Transverse colon (tissue), 4 donors: ENCODE data around the gene ZNF366. TPM values are rescaled to one million over a fixed set of nuclear protein-coding genes. Genes with fewer than 3 reads are reported as not detected.
"Not testable (repeated sequence)": the region's sequence is repeated elsewhere in the genome, so short reads cannot be mapped to it uniquely, and the experiment has no call there.

ENCODE experiments used
- DNase-seq: peaks from one replicate; pipeline ENCODE4 v3.0.0-alpha.2; 2019
- H3K27ac ChIP-seq, 4 donors: fragments of 200-600 bp; sonication (generic); 2 replicates each; pipeline ENCODE4 v1.5.1; 2016 to 2018; ENCODE audit warnings: inconsistent platforms in 4 of 4
- H3K27me3 ChIP-seq: fragments of 200-600 bp; sonication (generic); 2 replicates; pipeline ENCODE4 v1.5.1; 2017; ENCODE audit warnings: inconsistent platforms
- H3K36me3 ChIP-seq, 4 donors: fragments of 200-600 bp; sonication (generic); 2 replicates each; pipeline ENCODE4 v1.5.1; 2017 to 2019; ENCODE audit warnings: inconsistent platforms in 4 of 4
- H3K4me1 ChIP-seq, 4 donors: fragments of 200-600 bp; sonication (generic); 2 replicates each; pipeline ENCODE4 v1.5.1; 2017 to 2020; ENCODE audit warnings: inconsistent platforms in 4 of 4
- H3K4me3 ChIP-seq, 4 donors: fragments of 200-600 bp; sonication (generic); 1 replicate in 1 of 4; 2 replicates in 3 of 4; pipeline versions ENCODE4 v1.5.1 to v1.6.1; 2017 to 2019; ENCODE audit warnings: inconsistent platforms in 4 of 4
- H3K9me3 ChIP-seq, 2 donors: fragments of 200-600 bp; sonication (generic); 2 replicates each; pipeline ENCODE4 v1.5.1; 2017 to 2019; ENCODE audit warnings: inconsistent platforms in 2 of 2
- EP300 ChIP-seq: sonication (generic); formaldehyde crosslinking; IDR thresholded peaks from one replicate; pipeline ENCODE4 v1.6.1; 2017; ENCODE audit warnings: antibody characterized with exemption, low read depth
- POLR2A ChIP-seq: fragments of 450-650 bp; IDR thresholded peaks from one replicate; pipeline ENCODE4 v1.6.1; 2016; ENCODE audit warnings: antibody characterized with exemption, mild to moderate bottlenecking, moderate library complexity
- POLR2AphosphoS5 ChIP-seq, 3 donors: sonication (generic); formaldehyde crosslinking; IDR thresholded peaks; one replicate each; pipeline ENCODE4 v1.6.1; 2016; ENCODE audit warnings: antibody characterized with exemption in 3 of 3
- WGBS, 2 donors: methylation state at CpG; one replicate each; pipeline ENCODE4 v1.1.5; 2018; ENCODE audit warnings: low coverage in 1 of 2; 5-methylcytosine and 5-hydroxymethylcytosine counted together
- in situ Hi-C, 4 donors: fragments of 200-750 bp; cut with MboI; loops; one replicate each; pipeline versions ENCODE4 v1.15.0 to v1.15.1; 2017; ENCODE audit warnings: low sequenced_read_pairs in 3 of 4, low pct_ligation_motif_present in 1 of 4, low pct_unique_long_range_greater_than_20kb in 1 of 4
- intact Hi-C: fragments of 100-400 bp; cut with DNase I; formaldehyde crosslinking; loops from one replicate; pipeline ENCODE4 v1.15.1; 2023; ENCODE audit warnings: low total_unique reads
- total RNA-seq, 4 donors: library from RNA; depleted of rRNA; stranded (reverse); fragments of >200 nt; gene quantifications; one replicate each; pipeline ENCODE4 v1.1.0, GENCODE V29; 2016
- TF ChIP-seq, protein P1 (sequence below), 5 experiments: fragments of 200-600 bp in 3 of 5; fragments of 450-650 bp in 2 of 5; sonication (generic) in 3 of 5; IDR thresholded peaks; 1 replicate in 2 of 5; 2 replicates in 3 of 5; pipeline ENCODE4 v1.5.1; 2016 to 2017; ENCODE audit warnings: antibody characterized with exemption in 5 of 5, inconsistent platforms in 3 of 5, mild to moderate bottlenecking in 2 of 5, moderate library complexity in 1 of 5

The ZNF366 gene
- total RNA-seq, 4 donors from 2014 or later, result 0.40 to 1.4 (median 0.72) TPM

- no peaks in the 10 kb centered on the region for H3K36me3 ChIP-seq
- H3K27ac ChIP-seq, result no peak overlapping the region
- intact Hi-C loops (no loop called here), in situ Hi-C loops (no loop called here)
- TF ChIP-seq POLR2AphosphoS5 (IDR thresholded peaks at IDR 0.05) (no peak), POLR2A (no peak), EP300 (no peak)
- TF ChIP-seq, protein P1, sequence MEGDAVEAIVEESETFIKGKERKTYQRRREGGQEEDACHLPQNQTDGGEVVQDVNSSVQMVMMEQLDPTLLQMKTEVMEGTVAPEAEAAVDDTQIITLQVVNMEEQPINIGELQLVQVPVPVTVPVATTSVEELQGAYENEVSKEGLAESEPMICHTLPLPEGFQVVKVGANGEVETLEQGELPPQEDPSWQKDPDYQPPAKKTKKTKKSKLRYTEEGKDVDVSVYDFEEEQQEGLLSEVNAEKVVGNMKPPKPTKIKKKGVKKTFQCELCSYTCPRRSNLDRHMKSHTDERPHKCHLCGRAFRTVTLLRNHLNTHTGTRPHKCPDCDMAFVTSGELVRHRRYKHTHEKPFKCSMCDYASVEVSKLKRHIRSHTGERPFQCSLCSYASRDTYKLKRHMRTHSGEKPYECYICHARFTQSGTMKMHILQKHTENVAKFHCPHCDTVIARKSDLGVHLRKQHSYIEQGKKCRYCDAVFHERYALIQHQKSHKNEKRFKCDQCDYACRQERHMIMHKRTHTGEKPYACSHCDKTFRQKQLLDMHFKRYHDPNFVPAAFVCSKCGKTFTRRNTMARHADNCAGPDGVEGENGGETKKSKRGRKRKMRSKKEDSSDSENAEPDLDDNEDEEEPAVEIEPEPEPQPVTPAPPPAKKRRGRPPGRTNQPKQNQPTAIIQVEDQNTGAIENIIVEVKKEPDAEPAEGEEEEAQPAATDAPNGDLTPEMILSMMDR (IDR thresholded peaks at IDR 0.05), result no peak
- no peaks in the 10 kb centered on the region for H3K9me3 ChIP-seq
- no peaks in the 10 kb centered on the region for H3K27me3 ChIP-seq
- H3K4me1 ChIP-seq, result no peaks in the 10 kb centered on the region
- 60 to 70% methylated on average over 4 of the region's 4 CpGs for WGBS, 2 donors
- H3K4me3 ChIP-seq, result no peak overlapping the region
- DNase-seq, result no peak
Observed at GRCh38 chr5:72408603-72409002, 98.6 kb downstream of the ZNF366 start.

GRCh38 chr5:72408127-72408526 is 99.1 kb downstream of the ZNF366 start:
- TF ChIP-seq POLR2A (no peak), EP300 (no peak), POLR2AphosphoS5 (IDR thresholded peaks at IDR 0.05) (no peak)
- TF ChIP-seq, protein P1 (IDR thresholded peaks at IDR 0.05), result no peak
- in situ Hi-C loops, result no loop called here
- intact Hi-C loops, result no loop called here

DNA sequence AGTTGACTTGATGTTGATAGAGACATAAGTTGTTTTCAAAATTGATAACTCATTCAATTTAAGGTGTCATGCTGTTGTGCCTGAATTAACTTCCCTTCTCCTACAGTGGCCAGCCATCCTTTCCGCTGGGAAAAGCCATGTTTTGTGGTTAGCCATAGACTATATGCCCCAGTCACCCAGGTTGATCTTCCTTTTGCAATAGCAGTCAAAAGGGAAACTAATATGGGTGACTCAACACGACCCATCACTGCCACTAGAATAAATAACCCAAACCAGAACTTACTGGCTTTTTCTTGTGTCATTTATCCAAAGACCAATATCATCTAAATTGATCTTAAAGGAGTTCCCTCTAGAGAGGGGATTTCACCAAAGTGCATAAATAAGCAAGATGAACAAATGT is 99.7 kb downstream of the ZNF366 start:
- no peak for DNase-seq
- H3K9me3 ChIP-seq, result no peaks in the 10 kb centered on the region
- 67 to 82% methylated on average over 1 to 2 of the region's 2 CpGs for WGBS, 2 donors
- no peak overlapping the region for H3K27ac ChIP-seq
- H3K36me3 ChIP-seq, result no peaks in the 10 kb centered on the region
- intact Hi-C loops, result no loop called here
- H3K4me3 ChIP-seq, result no peak overlapping the region
- no peaks in the 10 kb centered on the region for H3K4me1 ChIP-seq
- TF ChIP-seq EP300 (no peak), POLR2A (no peak), POLR2AphosphoS5 (IDR thresholded peaks at IDR 0.05) (no peak)
- TF ChIP-seq, protein P1 (IDR thresholded peaks at IDR 0.05), result no peak
- H3K27me3 ChIP-seq, result no peaks in the 10 kb centered on the region
- in situ Hi-C loops, result no loop called here

More at GRCh38 chr5:72408127-72408526, 99.1 kb downstream of the ZNF366 start:
- Histone ChIP-seq H3K4me3 (no peak overlapping the region), H3K27ac (no peak overlapping the region), H3K4me1 (no peaks in the 10 kb centered on the region), H3K27me3 (no peaks in the 10 kb centered on the region), H3K9me3 (no peaks in the 10 kb centered on the region), H3K36me3 (no peaks in the 10 kb centered on the region)
- DNase-seq, result no peak
- 85 to 100% methylated on average over 1 to 5 of the region's 5 CpGs for WGBS, 2 donors

GRCh38 chr5:72407078-72407477 is 100.1 kb downstream of the ZNF366 start:
- intact Hi-C loops (no loop called here), in situ Hi-C loops (no loop called here)
- H3K9me3 ChIP-seq, result no peaks in the 10 kb centered on the region
- no peaks in the 10 kb centered on the region for H3K36me3 ChIP-seq
- 82 to 88% methylated on average over 3 of the region's 3 CpGs for WGBS, 2 donors
- H3K4me3 ChIP-seq, result no peak overlapping the region
- TF ChIP-seq POLR2A, result no peak
- TF ChIP-seq, protein P1 (IDR thresholded peaks at IDR 0.05), result no peak
- H3K27me3 ChIP-seq, result no peaks in the 10 kb centered on the region
- H3K27ac ChIP-seq, result no peak overlapping the region
- H3K4me1 ChIP-seq, result no peaks in the 10 kb centered on the region
- no peak for DNase-seq

- DNase-seq, H3K27ac ChIP-seq, H3K36me3 ChIP-seq, intact Hi-C loops, H3K4me3 ChIP-seq, H3K27me3 ChIP-seq, in situ Hi-C loops, H3K4me1 ChIP-seq: not testable (repeated sequence)
- H3K9me3 ChIP-seq, result peaks cover 8 to 14% of the 10 kb centered on the region in 2 donors
- WGBS, 2 donors, result 92 to 95% methylated on average over 3 of the region's 3 CpGs
Observed at GRCh38 chr5:72404771-72405170, 102.4 kb downstream of the ZNF366 start.
